Right ventricle myocardium inferior (tissue), 1 donor: ENCODE data around the gene TUBB4B. TPM values are rescaled to one million over a fixed set of nuclear protein-coding genes. Genes with fewer than 3 reads are reported as not detected.

Experiments used
- ATAC-seq: fragments of 200-7000 bp; cut with Tn5 transposase; one replicate; pipeline ENCODE4 v1.9.1; 2020; ENCODE audit warnings: mild to moderate bottlenecking, moderate library complexity
- DNase-seq: peaks from one replicate; pipeline ENCODE4 v3.0.0; 2021; ENCODE audit errors: missing footprints
- intact Hi-C: fragments of 100-400 bp; cut with DNase I; formaldehyde crosslinking; loops from one replicate; pipeline ENCODE4 v1.11.0; 2022
- long read RNA-seq: library from polyadenylated mRNA; unstranded; transcript quantifications from one replicate; pipeline ENCODE4 v2.0.0, GENCODE V29; 2021
- total RNA-seq: library from RNA; stranded (reverse); fragmentation: NEBNext Ultra II Directional; extraction: Animal tissue kit (Norgen Biotek cat#: 25700); gene quantifications from one replicate; pipeline ENCODE4 v1.2.1, GENCODE V29; 2021
- donor health status: DM: no; HTN: yes; CAD: no; lungs with severe emphysema.

Gene TUBB4B
- total RNA-seq, result 620 TPM
- long read RNA-seq, transcript TUBB4B-201 (4 exons, 1,637 nt), result major isoform, 317 of 560 reads
- long read RNA-seq, partial matches to known transcripts, result 242 of 560 reads
- long read RNA-seq, other reads (novel, unspliced or antisense), result 1 of 560 reads

- DNase-seq (peak; percentile 99), ATAC-seq (peak; percentile 91)
- intact Hi-C loops, result loop anchor here (2.0 kb wide), 2 partner anchors 36 to 60 kb away; partner anchors contain the start of gene TOR4A
Measured at GRCh38 chr9:137240841-137241489, at the start of gene TUBB4B. Gene TUBB4B (plus strand): TSS chr9:137241287. CDS start chr9:137241361, 74 bp downstream.

GRCh38 chr9:137191691-137192447, 49.2 kb upstream of the TUBB4B start:
- intact Hi-C loops, result no loop called here
- DNase-seq (no peak), ATAC-seq (no peak)

- intact Hi-C loops, result no loop called here
- no peak for DNase-seq
- ATAC-seq, result no peak
Measured at GRCh38 chr9:137192448-137192780, 48.7 kb upstream of the TUBB4B start.

GRCh38 chr9:137192859-137193258, 48.2 kb upstream of the TUBB4B start:
- DNase-seq (no peak), ATAC-seq (no peak)
- intact Hi-C loops, result no loop called here

- no peak for DNase-seq
- no peak for ATAC-seq
- intact Hi-C loops, result no loop called here
Measured at GRCh38 chr9:137193771-137194170, 47.3 kb upstream of the TUBB4B start.

GRCh38 chr9:137194388-137194787, 46.7 kb upstream of the TUBB4B start:
- DNase-seq (peak; percentile 77), ATAC-seq (peak; percentile 76)
- intact Hi-C loops, result no loop called here

- ATAC-seq (no peak), DNase-seq (no peak)
- intact Hi-C loops, result no loop called here
Measured at GRCh38 chr9:137194909-137195308, 46.2 kb upstream of the TUBB4B start.

- intact Hi-C loops, result no loop called here
- DNase-seq (no peak), ATAC-seq (no peak)
Measured at GRCh38 chr9:137195525-137196220, 45.4 kb upstream of the TUBB4B start.

- ATAC-seq, result no peak
- no peak for DNase-seq
- intact Hi-C loops, result no loop called here
Measured at GRCh38 chr9:137198051-137198901, 42.8 kb upstream of the TUBB4B start.

GRCh38 chr9:137198902-137199283, 42.2 kb upstream of the TUBB4B start:
- DNase-seq (no peak), ATAC-seq (no peak)
- intact Hi-C loops, result no loop called here

GRCh38 chr9:137199411-137200121, 41.5 kb upstream of the TUBB4B start:
- intact Hi-C loops, result no loop called here
- ATAC-seq (no peak), DNase-seq (no peak)

GRCh38 chr9:137200311-137201204, 40.5 kb upstream of the TUBB4B start, which contains the start of gene TPRN:
Gene TPRN (minus strand): TSS chr9:137200741. CDS start chr9:137200711, 30 bp downstream.
- intact Hi-C loops, result no loop called here
- ATAC-seq (peak; percentile 98), DNase-seq (peak; percentile 100)

- ATAC-seq (no peak), DNase-seq (no peak)
- intact Hi-C loops, result no loop called here
Measured at GRCh38 chr9:137201205-137201868, 39.8 kb upstream of the TUBB4B start.

- ATAC-seq (no peak), DNase-seq (no peak)
- intact Hi-C loops, result no loop called here
Measured at GRCh38 chr9:137202966-137203365, 38.1 kb upstream of the TUBB4B start.

- no peak for DNase-seq
- ATAC-seq, result no peak
- intact Hi-C loops, result loop anchor here (2.0 kb wide), 1 partner anchor 16 kb away; the partner anchor contains the start of genes ANAPC2 and SSNA1
Measured at GRCh38 chr9:137204731-137205125, 36.4 kb upstream of the TUBB4B start.
